CD4-positive, alpha-beta memory T cell (primary cell): ENCODE measurements around the gene MYORG. TPM values are rescaled to one million over a fixed set of nuclear protein-coding genes. Genes with fewer than 3 reads are reported as not detected.
"Not testable (repeated sequence)": the region's sequence is repeated elsewhere in the genome, so short reads cannot be mapped to it uniquely, and the experiment has no call there.

Experiments
- CTCF ChIA-PET: fragments of 350-600 bp; sonication (Branson Sonifier 250); formaldehyde crosslinking; loops from one replicate; lab custom pipeline; 2021; ENCODE audit warnings: inconsistent platforms; ENCODE audit not compliant: partially characterized antibody; lab: Charles Lee
- POLR2A ChIA-PET: fragments of 350-600 bp; sonication (Branson Sonifier 250); formaldehyde crosslinking; loops from one replicate; lab custom pipeline; 2021; ENCODE audit not compliant: partially characterized antibody; lab: Charles Lee
- DNase-seq, 5 donors: peaks; one replicate each; pipeline versions ENCODE4 v3.0.0 to v3.0.0-alpha.2; 2020 to 2022; ENCODE audit warnings: mixed read lengths in 1 of 5
- H3K27ac ChIP-seq: one replicate; pipeline ENCODE4 v1.7.0; 2013; ENCODE audit warnings: low read depth, low read length
- H3K27me3 ChIP-seq: 2 replicates; pipeline ENCODE4 v1.7.0; 2013; ENCODE audit warnings: mild to moderate bottlenecking, low read length, moderate library complexity; ENCODE audit not compliant: insufficient read depth
- H3K36me3 ChIP-seq: 2 replicates; pipeline ENCODE4 v1.7.0; 2013; ENCODE audit warnings: mild to moderate bottlenecking, low read length, moderate library complexity; ENCODE audit not compliant: insufficient read depth
- H3K4me1 ChIP-seq: 2 replicates; pipeline ENCODE4 v1.7.0; 2013; ENCODE audit warnings: mild to moderate bottlenecking, low read length, moderate library complexity; ENCODE audit not compliant: insufficient read depth
- H3K4me3 ChIP-seq, 2 donors: one replicate each; pipeline ENCODE4 v1.7.0; 2013; ENCODE audit warnings: low read length in 2 of 2, mild to moderate bottlenecking in 1 of 2
- H3K9me3 ChIP-seq, 2 donors: one replicate each; pipeline ENCODE4 v1.7.0; 2013; ENCODE audit warnings: low read length in 2 of 2, control low read depth in 1 of 2; ENCODE audit not compliant: control insufficient read depth in 1 of 2
- H3K27ac Mint-ChIP-seq, 7 donors: one replicate each; pipeline ENCODE4 v1.8.0; 2020 to 2021; ENCODE audit warnings: mixed read lengths in 7 of 7, mild to moderate bottlenecking in 6 of 7, inconsistent platforms in 3 of 7, moderate library complexity in 3 of 7
- H3K27me3 Mint-ChIP-seq, 2 donors: one replicate each; pipeline ENCODE4 v1.8.0; 2020 to 2021; ENCODE audit warnings: mixed read lengths in 2 of 2
- H3K36me3 Mint-ChIP-seq, 2 donors: one replicate each; pipeline ENCODE4 v1.8.0; 2020 to 2021; ENCODE audit warnings: mixed read lengths in 2 of 2, inconsistent platforms in 1 of 2, mild to moderate bottlenecking in 1 of 2
- H3K4me1 Mint-ChIP-seq, 4 donors: one replicate each; pipeline ENCODE4 v1.8.0; 2020 to 2021; ENCODE audit warnings: mixed read lengths in 4 of 4, mild to moderate bottlenecking in 1 of 4
- H3K4me3 Mint-ChIP-seq, 8 donors: one replicate each; pipeline ENCODE4 v1.8.0; 2020 to 2021; ENCODE audit warnings: mixed read lengths in 8 of 8, mild to moderate bottlenecking in 7 of 8, moderate library complexity in 6 of 8, inconsistent platforms in 3 of 8
- H3K9me3 Mint-ChIP-seq, 8 donors: one replicate each; pipeline ENCODE4 v1.8.0; 2020 to 2021; ENCODE audit warnings: mixed read lengths in 8 of 8, mild to moderate bottlenecking in 5 of 8, inconsistent platforms in 3 of 8, moderate library complexity in 1 of 8
- intact Hi-C: fragments of 100-400 bp; cut with micrococcal nuclease; formaldehyde crosslinking; loops from one replicate; pipeline ENCODE4 v1.15.1; 2023
- polyA plus RNA-seq, 2 donors: library from polyadenylated mRNA; unstranded; fragments of 300-500 nt; fragmentation: Illumina TruSeq; gene quantifications; one replicate each; pipeline ENCODE4 v1.2.3, GENCODE V29; 2021
- total RNA-seq, 2 experiments: library from RNA; stranded (reverse); gene quantifications; one replicate each; pipeline ENCODE4 v1.2.3, GENCODE V29; 2021

The MYORG gene
- total and polyA plus RNA-seq, 4 experiments from 2014 or later: 0.09 to 1.4 (median 0.94) TPM

GRCh38 chr9:34343090-34343489 lies 33.6 kb downstream of the MYORG start:
- Mint-ChIP-seq H3K4me1 (no peaks in the 10 kb centered on the region), H3K27me3 (no peaks in the 10 kb centered on the region), H3K9me3 (no peaks in the 10 kb centered on the region), H3K36me3 (peaks cover 26 to 40% of the 10 kb centered on the region in 2 donors), H3K4me3 (no peak overlapping the region), H3K27ac (no peak overlapping the region)
- DNase-seq: no peak
- H3K4me3 ChIP-seq: no peak overlapping the region
- no peaks in the 10 kb centered on the region for H3K27me3 ChIP-seq
- H3K9me3 ChIP-seq: no peaks in the 10 kb centered on the region
- H3K4me1 ChIP-seq: no peaks in the 10 kb centered on the region
- intact Hi-C loops: no loop called here
- peaks cover 33% of the 10 kb centered on the region for H3K36me3 ChIP-seq
- no peak overlapping the region for H3K27ac ChIP-seq
- POLR2A ChIA-PET: interaction anchor here (0.6 kb wide), 1 partner anchor 1346 kb away, joined by 3 read pairs; no protein-coding TSS in a partner anchor
- CTCF ChIA-PET: no interaction called here

- H3K27ac Mint-ChIP-seq: no peak overlapping the region
- Histone ChIP-seq H3K4me3 (no peak overlapping the region), H3K27ac (no peak overlapping the region), H3K36me3 (peaks cover 33% of the 10 kb centered on the region), H3K27me3 (no peaks in the 10 kb centered on the region), H3K9me3 (no peaks in the 10 kb centered on the region), H3K4me1 (no peaks in the 10 kb centered on the region)
- H3K4me3 Mint-ChIP-seq: no peak overlapping the region
- intact Hi-C loops: no loop called here
- POLR2A ChIA-PET: no interaction called here
- H3K9me3 Mint-ChIP-seq: no peaks in the 10 kb centered on the region
- peaks cover 27 to 46% of the 10 kb centered on the region in 2 donors for H3K36me3 Mint-ChIP-seq
- DNase-seq: no peak
- no peaks in the 10 kb centered on the region for H3K4me1 Mint-ChIP-seq
- CTCF ChIA-PET: no interaction called here
- H3K27me3 Mint-ChIP-seq: no peaks in the 10 kb centered on the region
These were observed 34.9 kb downstream of the MYORG start for GRCh38 chr9:34341659-34342295.

- no peak overlapping the region for H3K4me3 ChIP-seq
- no peak for DNase-seq
- no peaks in the 10 kb centered on the region for H3K27me3 Mint-ChIP-seq
- H3K4me1 ChIP-seq: no peaks in the 10 kb centered on the region
- H3K4me3 Mint-ChIP-seq: no peak overlapping the region
- H3K36me3 Mint-ChIP-seq: peaks cover 27 to 47% of the 10 kb centered on the region in 2 donors
- POLR2A ChIA-PET: interaction anchor here (0.7 kb wide), 1 partner anchor 19 kb away, joined by 3 read pairs; no protein-coding TSS in a partner anchor
- CTCF ChIA-PET: interaction anchor here (1.0 to 1.8 kb wide), 2 partner anchors 39 to 40 kb away, joined by 3 to 4 read pairs; no protein-coding TSS in a partner anchor
- peaks cover 33% of the 10 kb centered on the region for H3K36me3 ChIP-seq
- no peak overlapping the region for H3K27ac ChIP-seq
- intact Hi-C loops: no loop called here
- no peaks in the 10 kb centered on the region for H3K9me3 ChIP-seq
- no peaks in the 10 kb centered on the region for H3K27me3 ChIP-seq
- H3K4me1 Mint-ChIP-seq: peaks cover 0 to 5% (median 4%) of the 10 kb centered on the region in 4 donors
- no peaks in the 10 kb centered on the region for H3K9me3 Mint-ChIP-seq
- H3K27ac Mint-ChIP-seq: peak overlapping the region in 1 of 7 donors; percentile 5
These were observed 37.9 kb downstream of the MYORG start for GRCh38 chr9:34338665-34339385.

- POLR2A ChIA-PET, DNase-seq: not testable (repeated sequence)
- CTCF ChIA-PET: interaction anchor here (1.4 kb wide), 1 partner anchor 39 kb away, joined by 3 read pairs; the partner anchor contains the start of gene MYORG
These were observed 38.6 kb downstream of the MYORG start for GRCh38 chr9:34338079-34338478.

GRCh38 chr9:34337403-34337802 lies 39.3 kb downstream of the MYORG start:
- Histone ChIP-seq H3K4me3 (no peak overlapping the region), H3K36me3 (peaks cover 26% of the 10 kb centered on the region), H3K9me3 (no peaks in the 10 kb centered on the region), H3K4me1 (no peaks in the 10 kb centered on the region), H3K27me3 (no peaks in the 10 kb centered on the region), H3K27ac (no peak overlapping the region)
- Mint-ChIP-seq H3K4me1 (peaks cover 5 to 9% (median 6%) of the 10 kb centered on the region in 4 donors), H3K4me3 (no peak overlapping the region), H3K9me3 (no peaks in the 10 kb centered on the region), H3K27ac (no peak overlapping the region), H3K36me3 (peaks cover 19 to 39% of the 10 kb centered on the region in 2 donors), H3K27me3 (no peaks in the 10 kb centered on the region)
- ChIA-PET CTCF (interaction anchor here (1.4 kb wide), 1 partner anchor 40 kb away, joined by 3 read pairs; the partner anchor contains the start of gene MYORG), POLR2A (no interaction called here)
- no peak for DNase-seq
- intact Hi-C loops: no loop called here

More at GRCh38 chr9:34338079-34338478, 38.6 kb downstream of the MYORG start:
- intact Hi-C loops, H3K4me1 Mint-ChIP-seq, H3K4me3 Mint-ChIP-seq, H3K27ac ChIP-seq, H3K27me3 ChIP-seq, H3K4me1 ChIP-seq, H3K9me3 Mint-ChIP-seq, H3K4me3 ChIP-seq, H3K27me3 Mint-ChIP-seq, H3K9me3 ChIP-seq, H3K27ac Mint-ChIP-seq: not testable (repeated sequence)
- peaks cover 27% of the 10 kb centered on the region for H3K36me3 ChIP-seq
- H3K36me3 Mint-ChIP-seq: peaks cover 21 to 41% of the 10 kb centered on the region in 2 donors

GRCh38 chr9:34335376-34335775 lies 41.3 kb downstream of the MYORG start:
- DNase-seq: no peak
- Histone ChIP-seq H3K4me3 (no peak overlapping the region), H3K36me3 (peaks cover 13% of the 10 kb centered on the region), H3K27ac (no peak overlapping the region), H3K9me3 (no peaks in the 10 kb centered on the region), H3K4me1 (peaks cover 4% of the 10 kb centered on the region), H3K27me3 (no peaks in the 10 kb centered on the region)
- Mint-ChIP-seq H3K9me3 (no peaks in the 10 kb centered on the region), H3K27me3 (no peaks in the 10 kb centered on the region), H3K36me3 (peaks cover 14 to 26% of the 10 kb centered on the region in 2 donors), H3K4me3 (no peak overlapping the region), H3K27ac (no peak overlapping the region), H3K4me1 (peaks cover 11 to 19% (median 14%) of the 10 kb centered on the region in 4 donors)
- POLR2A ChIA-PET: no interaction called here
- intact Hi-C loops: no loop called here
- CTCF ChIA-PET: interaction anchor here (0.9 to 6.2 kb wide), 4 partner anchors 9 to 167 kb away, joined by 3 to 88 read pairs (median 4); partner anchors contain the start of gene MYORG

- Mint-ChIP-seq H3K27me3 (no peaks in the 10 kb centered on the region), H3K4me1 (peaks cover 14 to 24% (median 19%) of the 10 kb centered on the region in 4 donors), H3K9me3 (no peaks in the 10 kb centered on the region), H3K4me3 (no peak overlapping the region), H3K36me3 (peaks cover 10 to 22% of the 10 kb centered on the region in 2 donors), H3K27ac (no peak overlapping the region)
- H3K9me3 ChIP-seq: no peaks in the 10 kb centered on the region
- H3K27ac ChIP-seq: no peak overlapping the region
- ChIA-PET POLR2A (interaction anchor here (1.2 to 5.4 kb wide), 2 partner anchors 36 to 42 kb away, joined by 3 to 33 read pairs; partner anchors contain the start of gene MYORG), CTCF (interaction anchor here (0.9 to 6.2 kb wide), 4 partner anchors 10 to 167 kb away, joined by 3 to 88 read pairs (median 4); partner anchors contain the start of gene MYORG)
- peaks cover 13% of the 10 kb centered on the region for H3K36me3 ChIP-seq
- no peak overlapping the region for H3K4me3 ChIP-seq
- H3K4me1 ChIP-seq: peaks cover 8% of the 10 kb centered on the region
- no peaks in the 10 kb centered on the region for H3K27me3 ChIP-seq
- DNase-seq: no peak
- intact Hi-C loops: no loop called here
These were observed 41.8 kb downstream of the MYORG start for GRCh38 chr9:34334916-34335315.
